ENCODE measurements around the gene PCDHB15.

DNA sequence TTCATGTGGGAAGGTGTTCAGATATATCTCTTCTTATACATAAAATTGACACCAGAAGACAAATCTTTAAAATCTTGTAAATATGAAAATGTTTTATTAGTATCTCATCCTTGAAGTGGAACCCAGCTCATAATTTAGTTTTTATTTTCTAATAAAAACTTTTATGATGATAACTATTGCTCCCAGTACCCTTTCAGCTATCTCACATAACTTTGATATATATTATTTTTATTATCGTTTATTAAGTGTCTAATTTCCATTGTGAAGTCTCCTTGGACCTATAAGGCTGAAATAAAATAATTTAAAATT, 16.0 kb downstream of the PCDHB15 start:
- TF ChIP-seq, protein P1, sequence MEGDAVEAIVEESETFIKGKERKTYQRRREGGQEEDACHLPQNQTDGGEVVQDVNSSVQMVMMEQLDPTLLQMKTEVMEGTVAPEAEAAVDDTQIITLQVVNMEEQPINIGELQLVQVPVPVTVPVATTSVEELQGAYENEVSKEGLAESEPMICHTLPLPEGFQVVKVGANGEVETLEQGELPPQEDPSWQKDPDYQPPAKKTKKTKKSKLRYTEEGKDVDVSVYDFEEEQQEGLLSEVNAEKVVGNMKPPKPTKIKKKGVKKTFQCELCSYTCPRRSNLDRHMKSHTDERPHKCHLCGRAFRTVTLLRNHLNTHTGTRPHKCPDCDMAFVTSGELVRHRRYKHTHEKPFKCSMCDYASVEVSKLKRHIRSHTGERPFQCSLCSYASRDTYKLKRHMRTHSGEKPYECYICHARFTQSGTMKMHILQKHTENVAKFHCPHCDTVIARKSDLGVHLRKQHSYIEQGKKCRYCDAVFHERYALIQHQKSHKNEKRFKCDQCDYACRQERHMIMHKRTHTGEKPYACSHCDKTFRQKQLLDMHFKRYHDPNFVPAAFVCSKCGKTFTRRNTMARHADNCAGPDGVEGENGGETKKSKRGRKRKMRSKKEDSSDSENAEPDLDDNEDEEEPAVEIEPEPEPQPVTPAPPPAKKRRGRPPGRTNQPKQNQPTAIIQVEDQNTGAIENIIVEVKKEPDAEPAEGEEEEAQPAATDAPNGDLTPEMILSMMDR (IDR thresholded peaks at IDR 0.05): no peak
- no peak for TF ChIP-seq POLR2A (IDR thresholded peaks at IDR 0.05)

All from breast epithelium (tissue), 3 donors.